ENCODE results near the gene STAT3. TPM values are rescaled to one million over a fixed set of nuclear protein-coding genes. Genes with fewer than 3 reads are reported as not detected.
"Not testable (repeated sequence)": the region's sequence is repeated elsewhere in the genome, so short reads cannot be mapped to it uniquely, and the experiment has no call there.

The STAT3 gene
- total and polyA plus RNA-seq, 2 experiments from 2014 or later: 82.1 to 82.7 TPM

- TF ChIP-seq CTCF (IDR thresholded peaks at IDR 0.05; ENCODE audit: low read depth, low read length): no peak
- H3K36me3 ChIP-seq: no peaks in the 10 kb centered on the region
- no peak for DNase-seq (ENCODE audit: low read depth in 1 of 2, low spot score in 1 of 2)
Observed at GRCh38 chr17:42380935-42381334, 7.3 kb downstream of the STAT3 start.

DNA sequence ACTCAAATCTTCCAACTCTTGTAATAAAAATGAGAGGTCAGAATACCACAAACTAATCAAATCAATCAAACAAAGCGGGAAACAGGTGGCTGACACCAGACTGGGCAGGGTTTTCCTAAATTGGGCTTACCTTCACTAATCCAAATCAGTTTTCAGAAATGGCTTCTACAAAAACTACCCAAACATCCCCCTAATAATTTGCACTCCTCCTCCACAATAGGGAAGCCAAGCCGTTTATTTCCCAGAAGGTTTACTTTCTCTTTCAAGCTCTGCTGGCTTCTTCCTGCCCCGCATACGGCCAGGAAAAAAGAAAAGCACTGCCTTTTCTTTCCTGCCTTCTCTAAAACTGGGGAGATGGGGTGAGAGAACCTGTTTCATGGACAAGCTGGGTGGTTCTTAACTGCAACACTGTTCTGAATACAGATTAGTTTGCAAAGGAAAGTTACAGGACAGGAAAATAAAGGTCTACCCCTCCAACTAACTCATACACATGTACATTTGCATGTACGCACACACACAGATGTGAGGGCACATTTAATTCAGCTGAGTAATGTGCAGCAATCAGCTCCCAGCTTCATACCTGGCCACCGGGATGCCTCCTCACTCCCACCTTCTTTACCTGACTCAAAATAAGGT is 9.2 kb downstream of the STAT3 start:
- no peaks in the 10 kb centered on the region for H3K27me3 ChIP-seq
- peak overlapping the region; percentile 87 for H3K27ac ChIP-seq
- H3K36me3 ChIP-seq: no peaks in the 10 kb centered on the region
- H3K9me3 ChIP-seq (ENCODE audit: low read depth): no peaks in the 10 kb centered on the region
- H3K4me3 ChIP-seq: no peak overlapping the region
- H3K4me1 ChIP-seq (ENCODE audit: low read depth): peaks cover 40% of the 10 kb centered on the region
- peak in 1 of 2 donors; percentile 29 for DNase-seq (ENCODE audit: low read depth in 1 of 2, low spot score in 1 of 2)
- no peak for TF ChIP-seq CTCF (IDR thresholded peaks at IDR 0.05; ENCODE audit: low read depth, low read length)

More at GRCh38 chr17:42380935-42381334, 7.3 kb downstream of the STAT3 start:
- Histone ChIP-seq H3K4me1 (ENCODE audit: low read depth) (peaks cover 27% of the 10 kb centered on the region), H3K9me3 (ENCODE audit: low read depth) (no peaks in the 10 kb centered on the region), H3K27me3 (no peaks in the 10 kb centered on the region), H3K27ac (peak overlapping the region; percentile 85), H3K4me3 (no peak overlapping the region)

DNA sequence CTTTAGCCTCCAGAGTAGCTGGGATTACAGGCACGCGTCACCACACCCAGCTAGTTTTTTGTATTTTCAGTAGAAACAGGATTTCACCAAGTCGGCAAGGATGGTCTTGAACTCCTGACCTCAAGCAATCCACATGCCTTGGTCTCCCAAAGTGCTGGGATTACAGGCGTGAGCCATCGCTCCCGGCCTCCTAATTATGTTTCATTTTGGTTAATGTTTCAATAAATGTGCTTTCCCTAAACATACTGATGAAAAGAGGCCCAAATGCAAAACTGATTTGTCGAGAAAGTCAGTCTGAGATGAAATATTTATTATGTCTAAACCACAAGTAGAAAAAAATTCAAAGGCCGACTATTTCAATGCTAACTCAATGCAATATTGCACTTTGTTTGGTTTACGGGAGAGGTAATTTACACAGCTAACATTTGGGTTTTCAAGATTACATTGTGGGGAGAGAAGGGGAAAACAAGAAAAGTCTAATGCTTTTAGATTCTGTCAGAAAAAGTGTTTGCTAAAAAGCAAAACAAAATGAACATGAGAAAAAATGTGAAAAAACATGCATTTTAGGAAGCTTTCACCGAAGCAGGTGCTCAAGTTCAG is 9.8 kb downstream of the STAT3 start:
- Histone ChIP-seq H3K27ac (peak overlapping the region; percentile 87), H3K4me3 (no peak overlapping the region), H3K9me3 (ENCODE audit: low read depth) (no peaks in the 10 kb centered on the region), H3K36me3 (no peaks in the 10 kb centered on the region), H3K27me3 (no peaks in the 10 kb centered on the region), H3K4me1 (ENCODE audit: low read depth) (peaks cover 41% of the 10 kb centered on the region)
- TF ChIP-seq CTCF (IDR thresholded peaks at IDR 0.05; ENCODE audit: low read depth, low read length): no peak
- no peak for DNase-seq (ENCODE audit: low read depth in 1 of 2, low spot score in 1 of 2)

DNA sequence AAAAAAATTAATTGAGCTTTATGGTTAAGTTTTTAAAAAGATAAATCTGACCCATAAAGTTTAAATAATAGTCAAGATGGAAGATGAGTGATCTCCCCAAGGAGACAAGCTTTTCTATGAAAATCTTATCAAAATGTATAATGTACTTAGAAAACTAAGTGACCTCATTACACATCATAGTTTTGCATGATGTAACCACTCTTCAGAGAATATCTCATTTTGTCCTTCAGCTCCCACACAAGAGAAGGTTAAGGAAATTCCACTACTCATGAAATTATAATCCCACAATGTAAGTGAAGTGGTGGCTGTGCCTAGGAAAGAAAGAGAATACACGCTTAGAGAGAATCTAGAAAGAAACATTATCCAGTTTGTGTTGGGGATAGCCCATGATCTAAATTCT is 14.3 kb downstream of the STAT3 start:
- Histone ChIP-seq H3K4me3 (no peak overlapping the region), H3K9me3 (ENCODE audit: low read depth) (no peaks in the 10 kb centered on the region), H3K27me3 (no peaks in the 10 kb centered on the region), H3K36me3 (no peaks in the 10 kb centered on the region), H3K27ac (peak overlapping the region; percentile 22), H3K4me1 (ENCODE audit: low read depth) (peaks cover 18% of the 10 kb centered on the region)
- no peak for TF ChIP-seq CTCF (IDR thresholded peaks at IDR 0.05; ENCODE audit: low read depth, low read length)
- DNase-seq (ENCODE audit: low read depth in 1 of 2, low spot score in 1 of 2): no peak

DNA sequence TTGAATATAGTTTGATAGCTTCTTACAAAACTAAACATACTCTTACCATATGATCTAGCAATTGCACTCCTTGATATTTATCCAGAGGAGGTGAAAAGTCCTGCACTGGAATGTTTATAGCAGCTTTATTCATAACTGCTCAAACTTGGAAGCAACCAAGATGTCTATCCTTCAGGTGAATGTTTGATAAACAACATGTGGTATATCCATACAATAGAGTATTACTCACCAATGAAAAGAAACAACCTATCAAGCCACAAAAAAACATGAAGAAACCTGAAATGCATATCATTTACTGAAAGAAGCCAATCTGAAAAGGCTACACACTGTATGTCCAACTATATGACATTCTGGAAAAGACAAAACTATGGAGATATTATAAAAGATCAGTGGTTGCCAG is 16.1 kb downstream of the STAT3 start:
- Histone ChIP-seq H3K4me1 (ENCODE audit: low read depth) (peaks cover 29% of the 10 kb centered on the region), H3K27me3 (no peaks in the 10 kb centered on the region), H3K36me3 (no peaks in the 10 kb centered on the region), H3K9me3 (ENCODE audit: low read depth) (no peaks in the 10 kb centered on the region), H3K4me3 (no peak overlapping the region), H3K27ac (no peak overlapping the region)
- no peak for TF ChIP-seq CTCF (IDR thresholded peaks at IDR 0.05; ENCODE audit: low read depth, low read length)
- DNase-seq (ENCODE audit: low read depth in 1 of 2, low spot score in 1 of 2): no peak

DNA sequence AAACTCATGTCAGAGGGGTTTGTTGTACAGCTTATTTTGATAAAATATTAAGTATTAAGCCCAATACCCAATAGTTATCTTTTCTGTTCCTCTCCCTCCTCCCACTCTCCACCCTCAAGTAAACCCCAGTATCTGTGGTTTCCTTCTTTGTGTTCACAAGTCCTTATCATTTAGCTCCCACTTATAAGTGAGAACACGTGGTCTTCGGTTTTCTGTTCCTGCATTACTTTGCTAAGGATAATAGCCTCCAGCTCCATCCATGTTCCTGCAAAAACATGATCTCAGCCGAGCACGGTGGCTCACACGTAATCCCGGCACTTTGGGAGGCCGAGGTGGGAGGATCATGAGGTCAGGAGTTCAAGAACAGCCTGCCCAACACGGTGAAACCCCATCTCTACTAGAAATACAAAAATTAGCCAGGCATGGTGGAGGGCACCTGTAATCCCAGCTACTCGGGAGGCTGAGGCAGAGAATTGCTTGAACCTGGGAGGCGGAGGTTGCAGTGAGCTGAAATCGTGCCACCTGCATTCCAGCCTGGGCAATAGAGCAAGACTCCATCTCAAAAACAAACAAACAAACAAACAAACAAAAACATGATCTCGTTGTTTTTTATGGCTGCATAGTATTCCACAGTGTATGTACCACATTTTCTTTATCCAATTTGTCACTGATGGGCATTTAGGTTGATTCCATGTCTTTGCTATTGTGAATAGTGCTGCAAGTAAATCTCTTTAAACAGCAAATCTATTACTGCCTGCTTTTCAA is 19.3 kb downstream of the STAT3 start:
- peaks cover 23% of the 10 kb centered on the region for H3K4me1 ChIP-seq (ENCODE audit: low read depth)
- H3K9me3 ChIP-seq (ENCODE audit: low read depth); H3K27ac ChIP-seq; H3K36me3 ChIP-seq; H3K4me3 ChIP-seq; H3K27me3 ChIP-seq: not testable (repeated sequence)
- peak in 1 of 2 donors; percentile 32 for DNase-seq (ENCODE audit: low read depth in 1 of 2, low spot score in 1 of 2)

DNA sequence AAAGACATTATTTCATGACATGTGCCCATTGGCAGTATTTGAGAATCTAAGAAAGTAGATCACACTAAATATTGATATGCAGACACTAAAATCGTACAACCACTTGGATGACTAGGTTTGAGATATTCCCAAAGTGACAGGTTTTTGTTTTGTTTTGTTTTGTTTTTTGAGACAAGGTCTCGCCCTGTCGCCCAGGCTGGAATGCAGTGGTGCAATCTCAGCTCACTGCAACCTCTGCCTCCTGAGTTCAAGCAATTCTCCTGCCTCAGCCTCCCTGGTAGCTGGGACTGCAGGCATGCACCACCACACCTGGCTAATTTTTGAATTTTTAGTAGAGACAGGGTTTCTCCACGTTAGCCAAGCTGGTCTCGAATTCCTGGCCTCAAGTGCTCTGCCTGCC is 19.9 kb downstream of the STAT3 start:
- H3K27ac ChIP-seq: peak overlapping the region; percentile 72
- H3K36me3 ChIP-seq; H3K9me3 ChIP-seq (ENCODE audit: low read depth): not testable (repeated sequence)

GRCh38 chr17:42366176-42367023 is 21.8 kb downstream of the STAT3 start:
- DNase-seq (ENCODE audit: low read depth in 1 of 2, low spot score in 1 of 2): not testable (repeated sequence)

More for the DNA sequence above, 19.9 kb downstream of the STAT3 start:
- H3K27me3 ChIP-seq; H3K4me3 ChIP-seq; DNase-seq (ENCODE audit: low read depth in 1 of 2, low spot score in 1 of 2): not testable (repeated sequence)
- peaks cover 23% of the 10 kb centered on the region for H3K4me1 ChIP-seq (ENCODE audit: low read depth)

More at GRCh38 chr17:42366176-42367023, 21.8 kb downstream of the STAT3 start:
- not testable (repeated sequence) for H3K4me3 ChIP-seq; H3K9me3 ChIP-seq (ENCODE audit: low read depth); H3K27me3 ChIP-seq; H3K36me3 ChIP-seq
- Histone ChIP-seq H3K27ac (peak overlapping the region; percentile 51), H3K4me1 (ENCODE audit: low read depth) (peaks cover 23% of the 10 kb centered on the region)
